ENCODE data around the gene SPOCK2.

DNA sequence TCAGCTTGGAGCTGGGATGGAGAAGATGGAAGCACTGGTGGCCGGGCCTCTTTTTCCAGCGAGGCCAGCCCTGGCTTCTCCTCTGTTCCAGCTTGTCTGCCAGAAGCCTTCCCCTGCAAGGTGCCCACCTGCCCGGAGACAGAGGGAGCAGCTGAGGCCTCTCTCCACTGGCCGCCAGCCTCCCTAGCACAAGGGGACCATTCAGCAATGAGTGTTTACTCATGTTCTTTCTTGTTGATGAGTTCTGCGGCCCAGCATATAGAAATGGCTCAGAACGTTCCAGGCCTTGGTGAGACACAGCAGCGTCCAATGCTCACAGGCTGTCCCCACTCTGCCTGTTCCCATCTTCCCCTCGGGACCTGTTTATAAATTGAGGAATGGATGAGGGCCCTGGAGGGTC, 76.9 kb downstream of the SPOCK2 start:
- TF ChIP-seq, protein P1, sequence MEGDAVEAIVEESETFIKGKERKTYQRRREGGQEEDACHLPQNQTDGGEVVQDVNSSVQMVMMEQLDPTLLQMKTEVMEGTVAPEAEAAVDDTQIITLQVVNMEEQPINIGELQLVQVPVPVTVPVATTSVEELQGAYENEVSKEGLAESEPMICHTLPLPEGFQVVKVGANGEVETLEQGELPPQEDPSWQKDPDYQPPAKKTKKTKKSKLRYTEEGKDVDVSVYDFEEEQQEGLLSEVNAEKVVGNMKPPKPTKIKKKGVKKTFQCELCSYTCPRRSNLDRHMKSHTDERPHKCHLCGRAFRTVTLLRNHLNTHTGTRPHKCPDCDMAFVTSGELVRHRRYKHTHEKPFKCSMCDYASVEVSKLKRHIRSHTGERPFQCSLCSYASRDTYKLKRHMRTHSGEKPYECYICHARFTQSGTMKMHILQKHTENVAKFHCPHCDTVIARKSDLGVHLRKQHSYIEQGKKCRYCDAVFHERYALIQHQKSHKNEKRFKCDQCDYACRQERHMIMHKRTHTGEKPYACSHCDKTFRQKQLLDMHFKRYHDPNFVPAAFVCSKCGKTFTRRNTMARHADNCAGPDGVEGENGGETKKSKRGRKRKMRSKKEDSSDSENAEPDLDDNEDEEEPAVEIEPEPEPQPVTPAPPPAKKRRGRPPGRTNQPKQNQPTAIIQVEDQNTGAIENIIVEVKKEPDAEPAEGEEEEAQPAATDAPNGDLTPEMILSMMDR (conservative IDR thresholded peaks at IDR 0.05; ENCODE audit: low read depth, low read length), result no peak
- TF ChIP-seq EZH2phosphoT487 (IDR thresholded peaks at IDR 0.05; ENCODE audit: borderline replicate concordance, low read length) (no peak), EZH2 (IDR thresholded peaks at IDR 0.05; ENCODE audit: low read length, unreplicated experiment) (no peak)
